H1 (cell line): ENCODE measurements around the gene IGF1. TPM values are rescaled to one million over a fixed set of nuclear protein-coding genes. Genes with fewer than 3 reads are reported as not detected.

Experiments used
- CTCF ChIA-PET: fragments of 300-600 bp; sonication (Branson Sonifier 250); formaldehyde crosslinking; loops from one replicate; lab custom pipeline; 2021; ENCODE audit not compliant: partially characterized antibody; lab: Charles Lee
- POLR2A ChIA-PET: fragments of 300-600 bp; sonication (Branson Sonifier 250); formaldehyde crosslinking; loops from one replicate; lab custom pipeline; 2021; ENCODE audit warnings: inconsistent platforms; ENCODE audit not compliant: partially characterized antibody; lab: Charles Lee
- DNase-seq, 2 experiments: peaks; one replicate each; pipeline versions ENCODE4 v3.0.0 to v3.0.0-alpha.2; 2010 to 2022; ENCODE audit warnings: low spot score in 2 of 2, low read depth in 1 of 2, mixed read lengths in 1 of 2
- FAIRE-seq: peaks from 2 replicates; lab custom pipeline; 2011; peaks lifted over from hg19 to GRCh38; lab: Jason Lieb, UNC
- H2AFZ ChIP-seq: 2 replicates; pipeline ENCODE4 v1.8.1; 2012; ENCODE audit warnings: low read length, inconsistent platforms
- H2AK5ac ChIP-seq: 2 replicates; pipeline ENCODE4 v1.6.1; 2013; ENCODE audit warnings: low read depth, low read length
- H2BK120ac ChIP-seq: replicated peaks from 2 replicates; pipeline ENCODE3; 2013; ENCODE audit warnings: low read depth, low read length, inconsistent platforms
- H2BK12ac ChIP-seq: 2 replicates; pipeline ENCODE4 v1.6.1; 2013; ENCODE audit warnings: low read depth, low read length
- H2BK15ac ChIP-seq: 2 replicates; pipeline ENCODE4 v1.6.1; 2013; ENCODE audit warnings: low read length
- H2BK20ac ChIP-seq: 2 replicates; pipeline ENCODE4 v1.6.1; 2013; ENCODE audit warnings: low read length
- H2BK5ac ChIP-seq: 2 replicates; pipeline ENCODE4 v1.6.1; 2013; ENCODE audit warnings: low read depth, low read length
- H3K14ac ChIP-seq: 2 replicates; pipeline ENCODE4 v1.6.1; 2013; ENCODE audit warnings: inconsistent platforms; ENCODE audit not compliant: insufficient read length
- H3K18ac ChIP-seq: 2 replicates; pipeline ENCODE4 v1.6.1; 2013; ENCODE audit warnings: low read length; ENCODE audit errors: extremely low read depth
- H3K23ac ChIP-seq: 2 replicates; pipeline ENCODE4 v1.6.1; 2013; ENCODE audit warnings: inconsistent platforms; ENCODE audit not compliant: insufficient read length
- H3K23me2 ChIP-seq: 2 replicates; pipeline ENCODE4 v1.6.1; 2013; ENCODE audit warnings: low read depth, low read length
- H3K27ac ChIP-seq: 2 replicates; pipeline ENCODE4 v1.6.1; 2011; ENCODE audit warnings: low read depth, low read length, inconsistent platforms
- H3K27me3 ChIP-seq, 4 experiments: replicated peaks in 1 of 4; 1 replicate in 1 of 4; 2 replicates in 3 of 4; pipeline versions ENCODE4 v1.6.1 to v1.8.1; 2011 to 2013; ENCODE audit warnings: low read length in 3 of 4, mild to moderate bottlenecking in 3 of 4, inconsistent platforms in 2 of 4, mixed read lengths in 2 of 4, moderate library complexity in 1 of 4; ENCODE audit not compliant: control insufficient read depth in 3 of 4, insufficient read depth in 3 of 4; ENCODE audit errors: extremely low read depth in 1 of 4
- H3K36me3 ChIP-seq, 4 experiments: 2 replicates each; pipeline versions ENCODE4 v1.6.1 to v1.8.1; 2011 to 2013; ENCODE audit warnings: mild to moderate bottlenecking in 4 of 4, low read length in 3 of 4, moderate library complexity in 2 of 4, control low read depth in 1 of 4, inconsistent platforms in 1 of 4; ENCODE audit not compliant: insufficient read depth in 4 of 4, control insufficient read depth in 2 of 4
- H3K4ac ChIP-seq: replicated peaks from 2 replicates; pipeline ENCODE3; 2013; ENCODE audit warnings: low read length, low read depth, mixed read lengths, inconsistent platforms; ENCODE audit not compliant: insufficient read length
- H3K4me1 ChIP-seq, 4 experiments: replicated peaks in 1 of 4; 1 replicate in 1 of 4; 2 replicates in 3 of 4; pipeline versions ENCODE4 v1.6.1 to v1.8.1; 2011 to 2013; ENCODE audit warnings: low read length in 3 of 4, inconsistent platforms in 2 of 4, mixed read lengths in 1 of 4; ENCODE audit not compliant: insufficient read depth in 4 of 4, control insufficient read depth in 3 of 4
- H3K4me2 ChIP-seq, 2 experiments: 2 replicates each; pipeline versions ENCODE4 v1.6.1 to v1.8.1; 2011 to 2013; ENCODE audit warnings: low read depth in 2 of 2, low read length in 2 of 2, control low read depth in 1 of 2, inconsistent platforms in 1 of 2, mild to moderate bottlenecking in 1 of 2; ENCODE audit not compliant: insufficient read depth in 1 of 2
- H3K4me3 ChIP-seq, 4 experiments: fragments of 200-600, 300-600 bp in 1 of 4; sonication (generic), shearing (Covaris generic), sonication (Bioruptor Twin) in 1 of 4; 2 replicates each; pipeline versions ENCODE4 v1.5.1 to v1.8.1; 2011 to 2016; ENCODE audit warnings: low read length in 4 of 4, low read depth in 3 of 4, control low read depth in 2 of 4, inconsistent platforms in 2 of 4, mild to moderate bottlenecking in 2 of 4, mixed read lengths in 1 of 4, moderate library complexity in 1 of 4; ENCODE audit not compliant: insufficient read depth in 2 of 4; ENCODE audit errors: extremely low read depth in 1 of 4
- H3K56ac ChIP-seq: replicated peaks from 2 replicates; pipeline ENCODE3; 2013; ENCODE audit warnings: low read depth, mild to moderate bottlenecking, mixed read lengths, low read length, inconsistent platforms; ENCODE audit not compliant: insufficient read length
- H3K79me1 ChIP-seq: 2 replicates; pipeline ENCODE4 v1.6.1; 2013; ENCODE audit warnings: low read depth, low read length, control low read depth
- H3K79me2 ChIP-seq, 2 experiments: 2 replicates each; pipeline versions ENCODE4 v1.6.1 to v1.8.1; 2012 to 2013; ENCODE audit warnings: low read length in 2 of 2, mild to moderate bottlenecking in 2 of 2, inconsistent platforms in 1 of 2; ENCODE audit not compliant: insufficient read depth in 2 of 2, control insufficient read depth in 1 of 2
- H3K9ac ChIP-seq, 4 experiments: replicated peaks in 1 of 4; 1 replicate in 1 of 4; 2 replicates in 3 of 4; pipeline versions ENCODE4 v1.6.1 to v1.8.1; 2011 to 2013; ENCODE audit warnings: low read depth in 3 of 4, low read length in 3 of 4, control low read depth in 2 of 4, mild to moderate bottlenecking in 2 of 4, moderate library complexity in 2 of 4, inconsistent platforms in 1 of 4; ENCODE audit errors: extremely low read depth in 1 of 4
- H3K9me3 ChIP-seq, 2 experiments: 2 replicates each; pipeline versions ENCODE4 v1.6.1 to v1.8.1; 2012 to 2013; ENCODE audit warnings: mild to moderate bottlenecking in 2 of 2, moderate library complexity in 2 of 2, control low read depth in 1 of 2, inconsistent platforms in 1 of 2, low read depth in 1 of 2, low read length in 1 of 2, mixed read lengths in 1 of 2; ENCODE audit not compliant: insufficient read depth in 2 of 2
- H4K20me1 ChIP-seq, 2 experiments: replicated peaks in 1 of 2; 2 replicates each; pipeline versions ENCODE3 to v1.8.1; 2011 to 2013; ENCODE audit warnings: inconsistent platforms in 2 of 2, low read length in 2 of 2, mild to moderate bottlenecking in 1 of 2; ENCODE audit not compliant: insufficient read depth in 2 of 2, control insufficient read depth in 1 of 2
- H4K5ac ChIP-seq: 2 replicates; pipeline ENCODE4 v1.6.1; 2013; ENCODE audit warnings: low read length, low read depth, mixed read lengths, inconsistent platforms; ENCODE audit not compliant: insufficient read length
- H4K8ac ChIP-seq: 2 replicates; pipeline ENCODE4 v1.8.0; 2013; ENCODE audit warnings: mild to moderate bottlenecking, moderate library complexity, low read length, inconsistent platforms; ENCODE audit not compliant: insufficient read depth; ENCODE audit errors: extremely low read depth
- H4K91ac ChIP-seq: replicated peaks from 2 replicates; pipeline ENCODE3; 2013; ENCODE audit warnings: low read length, mixed read lengths, inconsistent platforms; ENCODE audit not compliant: insufficient read length
- BRCA1 ChIP-seq: IDR thresholded peaks from 2 replicates; pipeline ENCODE4 v1.6.1; 2012; ENCODE audit warnings: low read depth, low read length, improper control_type of control experiment
- CTBP2 ChIP-seq: IDR thresholded peaks from 2 replicates; pipeline ENCODE4 v1.7.0; 2011; ENCODE audit warnings: borderline replicate concordance, mild to moderate bottlenecking, moderate library complexity, mixed read lengths, low read length; ENCODE audit not compliant: insufficient read depth, insufficient read length
- EGR1 ChIP-seq: IDR thresholded peaks from 2 replicates; pipeline ENCODE4 v1.6.1; 2011; ENCODE audit warnings: low read depth, low read length, borderline replicate concordance
- HDAC2 ChIP-seq, 2 experiments: fragments of 300-600 bp in 1 of 2; sonication (generic) in 1 of 2; IDR thresholded peaks; 2 replicates each; pipeline ENCODE4 v1.6.1; 2011 to 2012; ENCODE audit warnings: low read depth in 2 of 2, low read length in 2 of 2, mild to moderate bottlenecking in 2 of 2, moderate library complexity in 2 of 2, borderline replicate concordance in 1 of 2, inconsistent platforms in 1 of 2
- HDAC6 ChIP-seq: IDR thresholded peaks from one replicate; pipeline ENCODE4 v1.7.1; 2012; ENCODE audit warnings: low read depth, mild to moderate bottlenecking, inconsistent platforms, low read length, moderate library complexity
- JUN ChIP-seq: IDR thresholded peaks from 2 replicates; pipeline ENCODE4 v1.6.1; 2011; ENCODE audit warnings: low read depth, mild to moderate bottlenecking, improper control_type of control experiment, low read length
- RFX5 ChIP-seq: IDR thresholded peaks from 2 replicates; pipeline ENCODE4 v1.6.1; 2011; ENCODE audit warnings: low read depth, low read length, improper control_type of control experiment, borderline replicate concordance
- SIX5 ChIP-seq: IDR thresholded peaks from 2 replicates; pipeline ENCODE4 v1.6.1; 2011; ENCODE audit warnings: mild to moderate bottlenecking, low read depth, low read length
- SP1 ChIP-seq: IDR thresholded peaks from 2 replicates; pipeline ENCODE4 v1.6.1; 2011; ENCODE audit warnings: low read depth, low read length
- TAF7 ChIP-seq: optimal IDR thresholded peaks from 2 replicates; pipeline ENCODE3; 2011; ENCODE audit warnings: low read depth, mild to moderate bottlenecking, inconsistent platforms, low read length, moderate library complexity, borderline replicate concordance
- YY1 ChIP-seq: IDR thresholded peaks from 2 replicates; pipeline ENCODE4 v1.6.1; 2011; ENCODE audit warnings: low read depth, mild to moderate bottlenecking, low read length
- polyA plus RNA-seq, 7 experiments: library from polyadenylated mRNA; depleted of rRNA in 3 of 7; stranded (reverse) in 5 of 7; unstranded in 2 of 7; fragments of >200 nt in 5 of 7; fragments of 200-250 nt in 2 of 7; gene quantifications; 1 replicate in 5 of 7; 2 replicates in 1 of 7; 4 replicates in 1 of 7; pipeline versions ENCODE4 v1.2.1 to v1.2.3, GENCODE V29; 2011 to 2013; ENCODE audit warnings: missing spikeins in 2 of 7, mixed read lengths in 2 of 7
- total RNA-seq: library from RNA; stranded (reverse); fragmentation: NEBNext Ultra II Directional; extraction: Animal tissue kit (Norgen Biotek cat#: 25700); gene quantifications from 2 replicates; pipeline ENCODE4 v1.2.1, GENCODE V29; 2021

Gene IGF1
- total and polyA plus RNA-seq, 2 of the 8 experiments (the other 6 are each of a cell fraction or from before 2014, with no cell fraction given), result not detected

- H3K79me1 ChIP-seq, result no peaks in the 10 kb centered on the region
Measured at GRCh38 chr12:102481705-102482425, 1.5 kb upstream of the IGF1 start.

More at GRCh38 chr12:102481705-102482425, 1.5 kb upstream of the IGF1 start:
- no peak overlapping the region for H3K18ac ChIP-seq
- H4K5ac ChIP-seq, result no peak overlapping the region
- H2BK120ac ChIP-seq, result no peak overlapping the region
- H3K27me3 ChIP-seq, result no peaks in the 10 kb centered on the region
- ChIA-PET POLR2A (no interaction called here), CTCF (interaction anchor here (0.6 to 3.8 kb wide), 14 partner anchors 7 to 314 kb away, joined by 3 to 24 read pairs (median 4); no protein-coding TSS in a partner anchor)
- no peak overlapping the region for H2BK15ac ChIP-seq
- no peak overlapping the region for H3K27ac ChIP-seq
- H2BK5ac ChIP-seq, result no peak overlapping the region
- H3K23ac ChIP-seq, result no peak overlapping the region
- no peaks in the 10 kb centered on the region for H3K79me2 ChIP-seq
- no peak overlapping the region; a peak in 1 of 7 replicates for H3K9ac ChIP-seq
- H3K4me1 ChIP-seq, result peaks cover 6 to 10% (median 8%) of the 10 kb centered on the region in 4 experiments; a peak in 5 of 7 replicates
- no peak overlapping the region for H2BK12ac ChIP-seq
- DNase-seq, result no peak
- no peak overlapping the region for H4K8ac ChIP-seq
- TF ChIP-seq SIX5 (no peak), BRCA1 (no peak), SP1 (no peak), HDAC2 (IDR thresholded peaks at IDR 0.05; ENCODE audit: borderline replicate concordance in 1 of 2, low read depth in 2 of 2, low read length in 2 of 2) (no peak), HDAC6 (no peak), CTBP2 (no peak), JUN (no peak), RFX5 (no peak), TAF7 (no peak), EGR1 (no peak), YY1 (no peak)
- no peak overlapping the region for H3K4me3 ChIP-seq
- no peak overlapping the region for H2BK20ac ChIP-seq
- no peak overlapping the region for H3K4ac ChIP-seq
- no peak for FAIRE-seq
- no peak overlapping the region for H2AFZ ChIP-seq
- H4K20me1 ChIP-seq, result no peaks in the 10 kb centered on the region
- no peaks in the 10 kb centered on the region for H3K23me2 ChIP-seq
- H3K36me3 ChIP-seq, result no peaks in the 10 kb centered on the region
- H3K4me2 ChIP-seq, result no peak overlapping the region
- no peaks in the 10 kb centered on the region for H3K9me3 ChIP-seq
- no peak overlapping the region for H4K91ac ChIP-seq
- no peak overlapping the region for H2AK5ac ChIP-seq
- H3K56ac ChIP-seq, result no peak overlapping the region
- no peak overlapping the region for H3K14ac ChIP-seq
